ENCODE results near the gene NEU1. TPM values are rescaled to one million over a fixed set of nuclear protein-coding genes. Genes with fewer than 3 reads are reported as not detected.
A peak's percentile ranks its signal among the peaks of the same experiment; 100 is the strongest.

Gene NEU1
- total RNA-seq, 2 donors from 2014 or later = 29.3 to 30.6 TPM

DNA sequence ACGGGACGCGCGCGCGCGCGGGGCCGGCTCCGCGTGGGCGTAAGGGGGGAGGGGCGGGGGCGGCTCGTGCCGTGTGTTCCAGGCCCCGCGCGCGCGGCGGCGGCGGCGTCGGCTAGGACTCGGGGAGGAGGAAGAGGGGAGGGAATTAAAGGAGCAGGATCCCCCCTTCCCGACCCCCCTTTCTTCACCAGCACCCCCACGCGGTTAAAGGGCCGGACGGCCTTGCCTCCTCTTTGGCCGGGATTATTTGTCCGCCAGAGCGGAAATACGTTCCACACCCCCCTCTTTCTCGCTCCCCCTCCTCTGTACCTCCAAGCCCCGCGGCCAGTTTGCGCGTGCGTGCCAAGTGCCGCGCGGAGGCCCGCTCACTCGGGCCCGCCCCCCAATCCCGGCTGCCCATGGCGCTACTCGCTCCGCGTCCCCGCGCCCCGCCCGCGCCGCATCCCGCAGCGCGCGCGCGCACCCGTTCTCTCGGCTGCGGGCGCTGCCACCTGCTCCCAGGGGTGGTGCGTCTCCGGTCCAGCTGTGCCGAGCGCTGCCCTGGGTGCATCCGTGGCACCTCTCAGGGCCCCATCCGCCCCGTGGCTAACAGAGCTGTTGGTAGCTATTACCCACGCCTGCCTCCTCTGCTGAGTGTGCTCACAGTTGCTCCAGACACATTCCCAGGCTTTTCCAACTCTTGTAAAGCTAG, 39.5 kb upstream of the NEU1 start, which contains the start of gene ZBTB12:
Gene ZBTB12 (minus strand): TSS at position 134 of the 691 bp plus-strand sequence. CDS start 781 bp downstream, outside the sequence.
- intact Hi-C loops (cut with DNase I) = no loop called here
- peak; percentile 41 to 69 (median 66) for TF ChIP-seq POLR2A (IDR thresholded peaks at IDR 0.05)
- TF ChIP-seq, protein P1, sequence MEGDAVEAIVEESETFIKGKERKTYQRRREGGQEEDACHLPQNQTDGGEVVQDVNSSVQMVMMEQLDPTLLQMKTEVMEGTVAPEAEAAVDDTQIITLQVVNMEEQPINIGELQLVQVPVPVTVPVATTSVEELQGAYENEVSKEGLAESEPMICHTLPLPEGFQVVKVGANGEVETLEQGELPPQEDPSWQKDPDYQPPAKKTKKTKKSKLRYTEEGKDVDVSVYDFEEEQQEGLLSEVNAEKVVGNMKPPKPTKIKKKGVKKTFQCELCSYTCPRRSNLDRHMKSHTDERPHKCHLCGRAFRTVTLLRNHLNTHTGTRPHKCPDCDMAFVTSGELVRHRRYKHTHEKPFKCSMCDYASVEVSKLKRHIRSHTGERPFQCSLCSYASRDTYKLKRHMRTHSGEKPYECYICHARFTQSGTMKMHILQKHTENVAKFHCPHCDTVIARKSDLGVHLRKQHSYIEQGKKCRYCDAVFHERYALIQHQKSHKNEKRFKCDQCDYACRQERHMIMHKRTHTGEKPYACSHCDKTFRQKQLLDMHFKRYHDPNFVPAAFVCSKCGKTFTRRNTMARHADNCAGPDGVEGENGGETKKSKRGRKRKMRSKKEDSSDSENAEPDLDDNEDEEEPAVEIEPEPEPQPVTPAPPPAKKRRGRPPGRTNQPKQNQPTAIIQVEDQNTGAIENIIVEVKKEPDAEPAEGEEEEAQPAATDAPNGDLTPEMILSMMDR (IDR thresholded peaks at IDR 0.05) = no peak
- H3K4me3 ChIP-seq = peak within 1 kb of the TSS; percentile 22 to 25
- no peaks in the 10 kb centered on the region for H3K36me3 ChIP-seq (replicated peaks in 1 of 2; ENCODE audit: insufficient read depth in 1 of 2, low read depth in 2 of 2)
- peak; percentile 79 for ATAC-seq
- H3K4me1 ChIP-seq = peaks cover 33% of the 10 kb centered on the region
- no peaks in the 10 kb centered on the region for H3K27me3 ChIP-seq
- H3K9me3 ChIP-seq = no peaks in the 10 kb centered on the region
- peak; percentile 89 to 95 (median 94) for DNase-seq
- H3K27ac ChIP-seq = peak within 1 kb of the TSS; percentile 65 to 85 (median 82)
- WGBS, 2 donors = 0% methylated on average over 10 to 52 of the region's 77 CpGs

DNA sequence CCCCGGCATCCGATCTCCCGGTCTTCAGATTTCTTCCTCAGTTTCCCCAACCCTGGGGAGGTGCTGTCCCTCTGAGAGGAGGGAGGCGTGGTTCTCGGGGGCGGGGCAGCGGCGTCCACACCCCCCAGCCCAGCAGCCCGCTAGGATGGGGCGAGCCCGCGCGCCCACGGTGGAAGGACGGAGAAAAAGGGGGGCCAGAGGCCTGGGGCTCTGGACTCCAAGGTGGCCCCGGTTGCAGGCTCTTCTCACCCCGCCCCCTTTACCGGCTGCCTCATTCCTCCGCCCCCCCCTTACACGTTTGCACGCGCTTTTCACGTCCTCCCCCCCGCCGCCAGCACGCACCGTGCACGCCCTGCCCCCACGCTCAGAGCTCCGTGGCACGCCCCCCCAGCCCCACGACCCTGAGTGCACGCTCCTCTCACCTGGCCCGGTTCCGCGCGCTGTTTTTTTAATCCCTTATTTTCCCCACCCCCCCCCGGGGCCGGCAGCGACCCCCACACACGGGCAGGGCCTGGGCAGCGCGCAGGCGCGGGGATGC, 38.9 kb upstream of the NEU1 start:
- 0 to 1% methylated on average over 14 to 23 of the region's 45 CpGs for WGBS, 2 donors
- no peaks in the 10 kb centered on the region for H3K36me3 ChIP-seq (replicated peaks in 1 of 2; ENCODE audit: insufficient read depth in 1 of 2, low read depth in 2 of 2)
- H3K4me1 ChIP-seq = peaks cover 38% of the 10 kb centered on the region
- TF ChIP-seq, protein P1 (IDR thresholded peaks at IDR 0.05) = no peak
- TF ChIP-seq POLR2A (IDR thresholded peaks at IDR 0.05) = no peak
- H3K9me3 ChIP-seq = no peaks in the 10 kb centered on the region
- peak overlapping the region; percentile 22 to 25 for H3K4me3 ChIP-seq
- peak overlapping the region; percentile 65 to 85 (median 82) for H3K27ac ChIP-seq
- ATAC-seq = peak; percentile 12
- intact Hi-C loops (cut with DNase I) = no loop called here
- H3K27me3 ChIP-seq = no peaks in the 10 kb centered on the region
- DNase-seq = peak; percentile 66 to 75 (median 68)

DNA sequence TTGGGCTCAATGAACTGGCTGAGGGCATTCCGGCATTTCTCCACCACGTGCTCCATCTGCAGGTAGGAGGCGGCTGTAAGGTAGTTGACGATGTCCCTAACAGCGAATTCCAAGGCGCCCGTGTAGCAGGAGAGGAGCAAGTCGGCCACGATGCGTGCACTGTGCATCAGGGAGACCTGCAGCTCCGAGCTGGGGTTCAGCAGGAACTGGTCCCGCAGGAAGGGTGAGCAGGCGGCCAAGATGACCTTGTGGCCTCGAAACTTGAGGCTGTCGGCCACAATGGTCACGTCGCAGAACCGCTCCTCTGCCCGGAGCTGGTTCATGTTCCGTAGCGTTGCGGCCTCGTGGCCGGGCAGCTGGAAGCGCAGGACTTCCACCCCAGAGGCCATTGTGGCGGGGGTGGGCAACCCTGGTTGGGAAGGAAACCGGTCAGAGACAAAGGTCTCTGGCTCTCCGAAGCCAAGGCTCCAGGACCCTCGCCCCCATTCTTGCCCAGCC, 38.3 kb upstream of the NEU1 start:
- peak overlapping the region in 1 of 2 donors; percentile 22 for H3K4me3 ChIP-seq
- WGBS, 2 donors = 13 to 23% methylated on average over 3 to 29 of the region's 29 CpGs
- peaks cover 42% of the 10 kb centered on the region for H3K4me1 ChIP-seq
- DNase-seq (peak; percentile 38 to 45 (median 40)), ATAC-seq (no peak)
- TF ChIP-seq POLR2A (IDR thresholded peaks at IDR 0.05) = peak in 1 of 3 donors; percentile 32
- TF ChIP-seq, protein P1 (IDR thresholded peaks at IDR 0.05) = no peak
- H3K36me3 ChIP-seq (replicated peaks in 1 of 2; ENCODE audit: insufficient read depth in 1 of 2, low read depth in 2 of 2) = no peaks in the 10 kb centered on the region
- no peaks in the 10 kb centered on the region for H3K27me3 ChIP-seq
- no peaks in the 10 kb centered on the region for H3K9me3 ChIP-seq
- intact Hi-C loops (cut with DNase I) = no loop called here
- peak overlapping the region; percentile 65 to 85 (median 82) for H3K27ac ChIP-seq

DNA sequence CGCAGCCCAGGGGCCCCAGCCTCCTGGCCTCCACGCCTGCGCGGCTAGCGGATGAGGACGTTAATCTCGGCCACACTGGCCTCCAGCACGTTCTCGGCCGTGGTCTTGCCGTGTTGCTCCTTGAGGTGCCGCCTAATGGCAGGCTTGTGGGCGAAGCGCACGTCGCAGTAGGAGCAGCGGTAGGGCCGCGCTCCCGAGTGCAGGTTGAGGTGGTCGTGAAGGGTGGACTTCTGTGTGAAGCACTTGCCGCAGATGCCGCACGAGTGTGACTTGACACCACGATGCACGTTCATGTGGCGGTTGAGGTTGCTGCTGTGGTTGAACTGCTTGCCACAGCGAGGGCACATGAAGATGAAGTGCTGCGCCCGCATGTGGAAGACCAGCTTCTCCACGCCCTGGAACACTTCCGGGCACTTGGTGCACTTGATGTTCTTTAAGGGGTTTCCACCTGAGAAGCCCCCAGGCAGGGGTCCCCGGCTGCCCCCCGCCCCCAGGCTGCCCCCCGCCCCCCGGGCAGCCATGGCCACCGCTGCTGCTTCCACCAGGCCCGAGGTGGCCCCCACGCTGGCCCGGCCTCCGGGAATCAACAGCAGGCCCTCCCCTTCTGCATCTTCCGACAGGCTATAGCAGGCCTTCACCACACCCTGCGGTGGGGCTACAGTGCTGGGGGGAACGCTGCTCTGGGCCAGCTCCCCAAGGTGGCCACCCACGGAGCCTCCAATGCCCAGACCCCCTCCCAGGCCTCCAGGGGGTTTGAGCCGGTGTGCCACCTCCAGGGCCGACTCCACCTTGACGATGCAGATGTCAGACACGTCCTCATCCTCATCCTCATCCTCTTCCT, 37.5 kb upstream of the NEU1 start:
- no peaks in the 10 kb centered on the region for H3K27me3 ChIP-seq
- H3K36me3 ChIP-seq (replicated peaks in 1 of 2; ENCODE audit: insufficient read depth in 1 of 2, low read depth in 2 of 2) = no peaks in the 10 kb centered on the region
- WGBS, 2 donors = 77 to 89% methylated on average over 27 to 43 of the region's 49 CpGs
- ATAC-seq (no peak), DNase-seq (no peak)
- TF ChIP-seq, protein P1 (IDR thresholded peaks at IDR 0.05) = no peak
- TF ChIP-seq POLR2A (IDR thresholded peaks at IDR 0.05) = no peak
- intact Hi-C loops (cut with DNase I) = no loop called here
- H3K4me1 ChIP-seq = peaks cover 42% of the 10 kb centered on the region
- H3K4me3 ChIP-seq = no peak overlapping the region
- no peaks in the 10 kb centered on the region for H3K9me3 ChIP-seq
- peak overlapping the region in 1 of 4 donors; percentile 85 for H3K27ac ChIP-seq
